GM18951 (cell line): ENCODE measurements around the gene GOLGA6L6.
"Not testable (repeated sequence)": the region's sequence is repeated elsewhere in the genome, so short reads cannot be mapped to it uniquely, and the experiment has no call there.

Source experiments
- in situ Hi-C: fragments of 300-500 bp; cut with MboI; formaldehyde crosslinking; loops from one replicate; pipeline ENCODE4 v1.12.0; 2022; ENCODE audit warnings: low sequenced_read_pairs, mixed read lengths, inconsistent platforms; ENCODE audit not compliant: unreplicated experiment

Gene GOLGA6L6, protein sequence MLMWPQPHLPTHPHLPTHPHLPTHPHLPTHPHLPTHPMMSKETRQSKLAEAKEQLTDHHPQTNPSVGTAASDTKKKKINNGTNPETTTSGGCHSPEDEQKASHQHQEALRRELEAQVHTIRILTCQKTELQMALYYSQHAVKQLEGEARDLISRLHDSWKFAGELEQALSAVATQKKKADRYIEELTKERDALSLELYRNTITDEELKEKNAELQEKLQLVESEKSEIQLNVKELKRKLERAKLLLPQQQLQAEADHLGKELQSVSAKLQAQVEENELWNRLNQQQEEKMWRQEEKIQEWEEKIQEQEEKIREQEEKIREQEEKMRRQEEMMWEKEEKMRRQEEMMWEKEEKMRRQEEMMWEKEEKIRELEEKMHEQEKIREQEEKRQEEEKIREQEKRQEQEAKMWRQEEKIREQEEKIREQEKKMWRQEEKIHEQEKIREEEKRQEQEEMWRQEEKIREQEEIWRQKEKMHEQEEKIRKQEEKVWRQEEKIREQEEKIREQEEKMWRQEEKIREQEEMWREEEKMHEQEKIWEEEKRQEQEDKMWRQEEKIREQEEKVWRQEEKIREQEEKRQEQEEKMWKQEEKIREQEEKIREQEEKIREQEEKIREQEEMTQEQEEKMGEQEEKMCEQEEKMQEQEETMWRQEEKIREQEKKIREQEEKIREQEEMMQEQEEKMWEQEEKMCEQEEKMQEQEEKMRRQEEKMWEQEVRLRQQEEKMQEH

DNA sequence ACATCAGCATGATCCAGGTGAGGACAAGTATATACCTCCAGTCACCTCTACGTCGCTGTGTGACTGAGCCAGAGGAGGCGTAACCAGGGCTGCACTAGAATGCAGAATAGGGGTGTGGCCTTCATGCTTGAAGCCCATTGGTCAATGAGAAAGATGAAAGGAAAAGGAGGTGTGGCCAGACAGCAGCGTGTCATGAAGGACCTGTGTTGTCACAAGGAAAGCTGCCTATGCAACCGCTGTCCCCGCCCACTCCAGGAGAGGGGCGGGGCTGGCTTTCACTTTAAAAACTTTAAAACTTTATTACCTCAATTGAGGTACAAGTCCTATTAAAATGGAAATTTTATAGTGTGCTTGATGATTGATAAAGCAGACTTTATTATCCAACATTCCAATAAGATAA, at the start of gene GOLGA6L6:
TSS of gene GOLGA6L6 (minus strand) at position 101 of the 400 bp plus-strand sequence. CDS start at position 10, 91 bp downstream.
- in situ Hi-C loops, result not testable (repeated sequence)

DNA sequence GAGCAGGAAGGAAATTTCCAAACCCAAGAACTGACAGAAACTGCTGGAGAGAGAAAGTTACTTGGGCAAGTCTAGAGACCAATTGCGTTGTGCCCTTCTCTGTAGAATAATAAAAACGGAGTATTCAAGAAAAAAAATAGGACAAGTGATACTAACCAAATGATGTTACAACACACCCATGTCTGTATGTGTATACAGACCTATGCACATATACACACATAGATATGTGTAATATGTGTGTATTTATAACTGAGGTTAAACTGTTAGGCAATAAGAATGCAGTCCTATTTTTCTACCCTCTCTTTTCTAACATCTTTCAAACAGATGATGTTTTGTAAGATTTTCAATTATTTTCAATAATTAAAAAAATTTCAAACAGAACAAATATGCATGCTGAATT, 48.5 kb upstream of the GOLGA6L6 start:
- in situ Hi-C loops, result loop anchor here (25.0 kb wide), 1 partner anchor 1822 kb away; no protein-coding TSS in a partner anchor

DNA sequence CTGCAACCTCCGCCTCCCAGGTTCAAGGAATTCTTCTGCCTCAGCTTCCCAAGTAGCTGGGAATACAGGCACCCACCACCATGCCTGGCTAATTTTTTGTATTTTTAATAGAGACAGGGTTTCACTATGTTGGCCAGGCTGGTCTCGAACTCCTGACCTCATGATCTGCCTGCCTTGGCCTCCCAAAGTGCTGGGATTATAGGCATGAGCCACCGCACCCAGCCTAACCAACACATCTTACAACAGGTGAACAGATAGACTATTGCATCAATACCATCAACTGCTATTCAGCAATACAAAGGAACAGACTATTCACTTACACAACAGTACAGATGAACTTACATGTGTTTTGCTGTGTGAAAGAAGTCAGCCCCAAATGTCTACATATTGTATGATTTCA, 45.2 kb upstream of the GOLGA6L6 start:
- in situ Hi-C loops, result loop anchor here (25.0 kb wide), 1 partner anchor 1825 kb away; no protein-coding TSS in a partner anchor

DNA sequence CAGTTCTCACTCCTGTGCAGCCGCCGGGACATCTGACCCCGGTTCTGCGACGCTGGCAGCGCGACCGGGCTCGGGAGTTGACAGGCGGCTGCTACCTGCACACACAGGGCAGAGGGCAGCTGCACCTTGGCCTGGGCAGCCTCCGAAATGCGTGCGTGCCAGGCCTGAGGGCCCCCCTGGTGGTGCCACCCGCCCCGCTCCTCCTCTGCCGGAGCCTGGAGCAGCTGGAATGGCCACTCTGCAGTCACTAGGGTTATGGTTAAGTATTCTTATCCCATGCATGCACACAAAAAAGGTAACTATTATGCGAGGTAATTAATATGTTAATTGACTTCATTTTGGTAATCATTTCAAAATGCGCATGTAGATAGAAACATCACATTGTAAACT, 41.1 kb upstream of the GOLGA6L6 start:
- in situ Hi-C loops, result loop anchor here (25.0 kb wide), 1 partner anchor 1830 kb away; no protein-coding TSS in a partner anchor

DNA sequence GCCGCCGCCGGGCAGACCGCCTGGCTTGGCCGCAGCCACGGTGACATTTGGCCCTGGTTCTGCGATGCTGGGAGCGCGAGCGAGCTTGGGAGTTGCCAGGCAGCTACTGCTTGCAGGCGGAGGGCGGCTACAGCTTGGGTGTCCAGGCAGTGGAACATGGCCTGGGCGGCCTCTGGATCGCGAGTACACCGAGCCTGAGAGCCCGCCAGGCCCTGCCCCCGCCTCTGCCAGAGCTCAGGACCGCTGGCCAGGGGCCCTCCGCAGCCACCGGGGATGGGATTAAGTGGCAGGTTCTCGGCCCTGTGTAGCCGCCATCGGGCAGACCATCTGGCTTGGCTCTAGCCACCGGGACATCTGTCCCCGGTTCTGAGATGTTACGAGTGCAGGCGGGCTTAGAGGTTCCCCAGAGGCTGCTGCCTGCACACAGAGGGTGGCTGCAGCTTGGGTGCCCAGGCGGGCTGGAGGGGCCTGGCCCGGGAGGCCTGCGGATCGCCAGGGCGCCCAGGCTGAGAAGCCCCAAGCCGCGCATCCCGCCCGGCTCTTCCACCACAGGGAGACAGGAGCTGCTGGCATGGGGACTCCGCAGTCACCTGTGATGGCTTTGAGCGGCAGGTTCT, 40.6 kb upstream of the GOLGA6L6 start:
- in situ Hi-C loops, result loop anchor here (25.0 kb wide), 1 partner anchor 1830 kb away; no protein-coding TSS in a partner anchor

DNA sequence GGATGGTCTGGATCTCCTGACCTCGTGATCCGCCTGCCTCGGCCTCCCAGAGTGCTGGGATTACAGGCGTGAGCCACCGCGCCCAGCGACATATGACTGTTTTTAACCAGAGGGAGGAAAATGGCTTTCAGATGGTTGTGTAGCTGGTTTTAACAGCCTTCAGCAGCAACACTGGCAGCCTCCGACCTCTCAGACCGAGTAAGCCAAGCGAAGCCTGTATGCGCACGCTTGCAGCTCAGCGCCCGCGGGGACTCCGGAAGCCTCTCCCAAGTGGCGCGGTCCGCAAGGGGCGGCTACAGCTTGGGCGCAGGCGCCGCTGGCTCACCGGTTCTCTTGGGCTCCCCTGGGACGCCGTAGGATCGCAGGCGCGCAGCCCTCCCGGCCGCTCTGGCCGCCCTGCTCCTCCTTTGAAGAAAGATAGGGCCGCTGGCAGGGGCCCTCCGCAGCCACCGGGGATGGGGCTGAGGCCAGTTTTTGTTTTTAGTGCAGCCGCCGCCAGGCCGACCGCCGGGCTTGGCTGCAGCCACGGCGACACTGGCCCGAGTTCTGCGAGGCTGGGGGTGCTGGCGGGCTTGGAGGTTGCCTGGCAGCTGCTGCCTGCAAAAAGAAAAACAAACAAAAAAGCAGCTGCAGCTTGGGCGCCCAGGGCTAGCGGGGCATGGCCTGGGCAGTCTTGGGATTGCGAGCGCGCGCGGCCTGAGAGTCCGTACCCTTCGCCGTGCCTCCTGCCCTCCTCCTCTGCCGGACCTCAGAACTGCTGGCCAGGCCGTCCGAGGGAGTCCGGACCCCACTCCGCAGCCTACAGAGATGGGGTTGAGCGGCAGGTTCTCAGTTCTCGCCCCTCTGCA, 39.9 kb upstream of the GOLGA6L6 start:
- in situ Hi-C loops, result loop anchor here (25.0 kb wide), 1 partner anchor 1831 kb away; no protein-coding TSS in a partner anchor

DNA sequence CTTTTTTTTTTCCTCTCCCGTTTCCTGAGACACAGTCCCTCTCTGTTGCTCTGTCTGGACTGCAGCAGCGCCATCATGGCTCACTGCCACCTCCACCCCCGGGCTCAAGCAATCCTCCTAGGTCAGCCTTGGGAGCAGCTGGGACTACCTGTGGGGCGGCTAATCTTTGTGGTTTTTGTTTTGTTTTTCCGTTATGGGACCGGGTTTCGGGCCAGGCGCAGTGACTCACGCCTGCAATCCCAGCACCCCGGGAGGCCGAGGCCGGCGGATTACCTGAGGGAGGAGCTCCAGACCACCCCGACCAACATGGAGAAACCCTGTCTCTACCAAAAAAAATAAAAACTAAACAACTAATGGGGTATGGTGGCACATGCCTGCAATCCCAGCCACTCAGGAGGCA, 38.1 kb upstream of the GOLGA6L6 start:
- in situ Hi-C loops, result loop anchor here (25.0 kb wide), 1 partner anchor 1833 kb away; no protein-coding TSS in a partner anchor

DNA sequence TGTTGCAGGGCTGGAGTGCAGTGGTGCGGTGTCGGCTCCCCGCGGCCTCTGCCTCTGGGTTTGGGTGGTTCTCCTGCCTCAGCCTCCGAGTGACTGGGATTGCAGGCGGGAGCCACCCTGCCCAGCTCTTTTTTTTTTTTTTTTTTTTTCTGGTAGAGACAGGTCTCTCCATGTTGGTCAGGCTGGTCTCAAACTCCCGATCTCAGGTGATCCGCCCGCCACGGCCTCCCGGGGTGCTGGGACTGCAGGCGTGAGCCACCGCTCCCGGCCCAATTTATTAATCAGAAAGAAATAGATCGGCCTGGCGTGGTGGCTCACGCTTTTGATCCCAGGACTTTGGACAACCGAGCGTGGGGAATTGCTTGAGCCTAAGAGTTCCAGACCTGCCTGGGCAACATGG, 9.7 kb upstream of the GOLGA6L6 start:
- in situ Hi-C loops, result not testable (repeated sequence)

DNA sequence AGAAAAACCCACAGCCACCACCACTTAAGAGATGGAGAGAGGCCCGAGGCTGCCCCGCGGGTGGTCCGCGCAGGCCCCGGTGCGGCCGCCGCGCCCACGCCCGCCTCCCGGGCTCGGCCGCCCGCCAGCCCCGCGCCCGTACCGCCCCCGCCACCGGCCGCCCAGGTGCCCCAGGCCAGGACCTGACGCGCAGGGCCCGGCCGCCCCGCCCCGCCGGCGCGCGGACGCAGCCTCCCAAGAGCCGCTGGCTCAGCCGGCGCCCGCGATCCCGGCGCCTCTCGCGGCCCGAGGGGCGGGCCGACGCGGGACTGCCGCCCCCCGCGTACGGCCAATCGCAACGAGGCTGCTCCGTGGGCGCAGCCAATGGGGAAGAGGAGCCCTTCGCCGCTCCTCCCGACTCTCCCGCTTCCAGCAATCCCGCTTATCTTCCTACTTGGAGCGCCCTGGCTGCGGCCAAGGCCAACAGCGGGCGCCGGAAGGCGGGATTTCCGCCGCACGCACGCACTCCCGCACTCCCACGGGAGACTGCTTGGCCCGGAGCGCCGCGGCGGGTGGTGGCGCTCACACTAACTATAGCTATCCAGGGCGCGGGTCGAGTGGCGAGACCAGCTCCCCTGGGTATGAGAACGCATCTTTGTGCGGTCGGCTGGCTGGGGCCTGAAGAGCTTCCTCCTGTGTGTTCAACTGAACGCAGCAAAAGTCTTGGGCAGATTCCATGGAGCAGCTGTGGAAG, 35.5 kb downstream of the GOLGA6L6 start:
- in situ Hi-C loops, result not testable (repeated sequence)

DNA sequence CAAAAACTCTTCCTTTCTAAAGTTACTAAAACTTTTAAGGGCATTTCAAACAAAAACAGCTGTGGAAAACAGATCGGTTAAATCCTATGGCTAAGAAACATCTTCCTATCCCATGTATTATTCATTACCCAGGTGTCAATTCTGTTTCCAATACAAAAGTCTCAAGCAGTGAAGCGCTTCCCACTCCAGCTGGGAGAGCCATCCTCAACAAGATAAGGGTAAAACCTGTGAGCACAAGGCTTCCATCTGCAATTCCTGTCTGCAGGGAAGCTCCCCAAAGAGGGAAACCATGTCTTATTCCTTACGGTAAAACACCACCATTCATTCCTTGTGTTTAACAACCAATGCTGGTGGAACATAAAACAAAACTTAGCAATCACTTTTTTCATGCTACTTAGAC, 38.8 kb downstream of the GOLGA6L6 start:
- in situ Hi-C loops, result not testable (repeated sequence)

DNA sequence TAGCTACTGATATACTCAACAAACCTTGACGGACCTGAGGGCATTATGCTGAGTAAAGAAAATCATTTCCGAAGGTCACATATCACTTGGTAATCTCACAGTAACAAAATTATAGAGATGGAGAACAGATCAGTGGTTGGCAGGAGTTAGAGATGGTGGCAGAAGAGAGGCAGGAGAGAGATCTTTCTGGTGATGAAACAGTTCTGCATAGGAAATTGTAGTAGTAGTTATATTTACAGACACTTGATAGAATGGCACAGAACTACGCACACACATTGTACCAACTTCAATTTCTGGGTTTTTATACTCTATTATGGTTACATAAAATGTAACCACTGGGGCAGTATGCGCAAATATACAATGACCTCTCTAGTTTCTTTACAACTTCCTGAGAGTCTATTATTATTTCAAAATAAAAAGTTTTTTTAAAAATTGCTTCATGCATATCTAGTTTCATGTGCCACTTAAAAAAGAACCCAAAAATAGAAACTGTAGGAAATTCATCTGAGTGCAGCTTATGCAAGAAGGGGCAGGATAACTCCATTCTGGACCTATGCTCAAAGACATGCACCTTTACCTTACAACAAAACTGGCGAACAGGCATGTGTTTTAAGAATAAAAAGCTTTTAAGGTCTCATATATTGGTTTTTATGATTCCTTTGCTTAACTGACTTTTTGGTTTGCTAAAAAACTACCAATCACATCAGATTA, 39.9 kb downstream of the GOLGA6L6 start:
- in situ Hi-C loops, result not testable (repeated sequence)

DNA sequence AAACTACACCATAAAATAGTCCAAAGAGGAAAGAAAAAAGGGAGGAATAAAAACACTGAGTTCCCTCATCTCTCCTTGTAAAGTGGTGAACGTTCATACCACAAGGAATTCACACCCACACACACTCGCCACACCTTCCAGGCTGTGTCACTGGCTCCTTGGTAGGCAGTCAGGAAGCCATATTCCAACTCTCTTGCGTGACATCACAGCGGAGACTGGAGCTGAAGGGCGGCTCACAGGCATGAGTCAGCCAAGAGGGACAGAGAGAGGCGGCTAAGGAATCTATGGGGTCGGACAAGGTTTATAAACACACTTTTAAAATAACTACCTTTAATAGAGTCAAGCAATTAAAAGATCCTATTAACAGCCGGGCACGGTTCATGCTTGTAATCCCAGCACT, 43.8 kb downstream of the GOLGA6L6 start:
- in situ Hi-C loops, result not testable (repeated sequence)

DNA sequence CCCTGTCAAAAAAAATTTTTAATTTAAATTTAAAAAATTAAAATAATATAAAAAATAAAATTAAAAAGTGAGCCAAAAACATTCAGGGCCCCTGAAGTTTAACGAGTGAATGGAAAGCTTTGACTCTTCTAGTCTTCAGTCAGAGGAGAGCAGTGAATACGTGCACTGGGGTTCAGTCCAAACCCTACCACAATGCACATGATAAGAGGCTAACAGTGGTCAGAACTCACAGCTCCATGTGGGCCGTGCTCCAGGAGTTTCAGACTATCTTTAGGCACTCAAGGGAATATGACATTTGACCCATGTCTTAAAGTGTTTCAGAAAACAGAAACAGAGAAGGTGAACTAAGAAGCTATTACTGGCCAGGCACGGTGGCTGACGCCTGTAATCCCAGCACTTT, 48.6 kb downstream of the GOLGA6L6 start:
- in situ Hi-C loops, result not testable (repeated sequence)

DNA sequence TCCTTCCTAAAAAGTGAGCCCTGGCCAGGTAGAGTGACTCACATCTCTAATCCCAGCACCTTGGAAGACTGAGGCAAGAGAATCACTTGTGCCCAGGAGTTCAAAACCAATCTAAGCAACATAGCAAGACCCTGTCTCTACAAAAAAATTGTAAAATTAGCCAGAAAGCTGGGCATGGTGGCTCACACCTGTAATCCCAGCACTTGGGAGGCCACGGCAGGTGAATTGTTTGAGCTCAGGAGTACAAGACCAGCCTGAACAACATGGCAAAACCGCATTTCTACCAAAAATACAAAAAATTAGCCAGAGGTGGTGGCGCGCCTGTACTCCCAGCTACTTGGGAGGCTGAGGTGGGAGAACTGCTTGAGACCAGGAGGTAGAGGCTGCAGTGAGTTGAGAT, 49.0 kb downstream of the GOLGA6L6 start:
- in situ Hi-C loops, result not testable (repeated sequence)

DNA sequence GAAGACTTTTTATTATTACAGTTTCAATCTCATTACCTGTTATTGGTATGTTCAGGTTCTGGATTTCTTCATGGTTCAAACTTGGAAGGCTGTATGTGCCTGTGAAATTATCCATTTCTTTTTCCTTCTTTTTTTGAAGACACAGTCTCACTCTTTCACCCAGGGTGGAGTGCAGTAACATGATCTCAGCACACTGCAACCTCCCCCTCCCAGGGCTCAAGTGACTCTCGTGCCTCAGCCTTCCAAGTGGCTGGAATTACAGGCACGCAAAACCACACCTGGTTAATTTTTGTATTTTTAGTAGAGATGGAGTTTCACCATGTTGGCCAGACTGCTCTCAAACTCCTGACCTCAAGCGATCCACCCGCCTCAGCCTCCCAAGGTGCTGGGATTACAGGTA, 52.3 kb downstream of the GOLGA6L6 start:
- in situ Hi-C loops, result not testable (repeated sequence)
